PC-3 (cell line): ENCODE measurements around the gene DGKZ.
"Not testable (repeated sequence)": the region's sequence is repeated elsewhere in the genome, so short reads cannot be mapped to it uniquely, and the experiment has no call there.

Source experiments
- CTCF ChIP-seq: fragments of 300-600 bp; sonication (generic); conservative IDR thresholded peaks from 2 replicates; pipeline ENCODE4 v1.5.1; 2017; ENCODE audit warnings: antibody characterized with exemption, low read depth, mild to moderate bottlenecking, low read length
- EZH2 ChIP-seq: fragments of 300-600 bp; sonication (generic); IDR thresholded peaks from one replicate; pipeline ENCODE4 v1.6.1; 2017; ENCODE audit warnings: antibody characterized with exemption, mild to moderate bottlenecking, low read length; ENCODE audit not compliant: unreplicated experiment

DNA sequence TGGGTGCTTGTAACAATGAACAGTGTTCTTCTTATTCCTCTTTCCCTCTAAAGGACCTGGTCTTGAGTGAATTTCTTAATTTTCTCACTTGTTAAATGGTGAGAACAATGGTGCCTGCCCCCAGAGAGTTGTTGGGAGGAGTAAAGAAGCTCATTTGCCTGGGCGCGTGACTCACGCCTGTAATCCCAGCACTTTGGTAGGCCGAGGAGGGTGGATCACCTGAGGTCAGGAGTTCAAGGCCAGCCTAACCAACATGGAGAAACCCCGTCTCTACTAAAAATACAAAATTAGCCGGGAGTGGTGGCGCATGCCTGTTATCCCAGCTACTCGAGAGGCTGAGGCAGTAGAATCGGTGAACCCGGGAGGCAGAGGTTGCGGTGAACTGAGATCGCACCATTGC is 43.2 kb upstream of the DGKZ start:
- TF ChIP-seq CTCF, EZH2: not testable (repeated sequence)
